H1 (cell line): ENCODE measurements around the gene CASZ1. TPM values are rescaled to one million over a fixed set of nuclear protein-coding genes. Genes with fewer than 3 reads are reported as not detected.

ENCODE experiments used
- CTCF ChIA-PET: fragments of 300-600 bp; sonication (Branson Sonifier 250); formaldehyde crosslinking; loops from one replicate; lab custom pipeline; 2021; ENCODE audit not compliant: partially characterized antibody; lab: Charles Lee
- POLR2A ChIA-PET: fragments of 300-600 bp; sonication (Branson Sonifier 250); formaldehyde crosslinking; loops from one replicate; lab custom pipeline; 2021; ENCODE audit warnings: inconsistent platforms; ENCODE audit not compliant: partially characterized antibody; lab: Charles Lee
- DNase-seq, 2 experiments: peaks; one replicate each; pipeline versions ENCODE4 v3.0.0 to v3.0.0-alpha.2; 2010 to 2022; ENCODE audit warnings: low spot score in 2 of 2, low read depth in 1 of 2, mixed read lengths in 1 of 2
- FAIRE-seq: peaks from 2 replicates; lab custom pipeline; 2011; peaks lifted over from hg19 to GRCh38; lab: Jason Lieb, UNC
- H2AFZ ChIP-seq: 2 replicates; pipeline ENCODE4 v1.8.1; 2012; ENCODE audit warnings: low read length, inconsistent platforms
- H2AK5ac ChIP-seq: 2 replicates; pipeline ENCODE4 v1.6.1; 2013; ENCODE audit warnings: low read depth, low read length
- H2BK120ac ChIP-seq: replicated peaks from 2 replicates; pipeline ENCODE3; 2013; ENCODE audit warnings: low read depth, low read length, inconsistent platforms
- H2BK12ac ChIP-seq: 2 replicates; pipeline ENCODE4 v1.6.1; 2013; ENCODE audit warnings: low read depth, low read length
- H2BK15ac ChIP-seq: 2 replicates; pipeline ENCODE4 v1.6.1; 2013; ENCODE audit warnings: low read length
- H2BK20ac ChIP-seq: 2 replicates; pipeline ENCODE4 v1.6.1; 2013; ENCODE audit warnings: low read length
- H2BK5ac ChIP-seq: 2 replicates; pipeline ENCODE4 v1.6.1; 2013; ENCODE audit warnings: low read depth, low read length
- H3K14ac ChIP-seq: 2 replicates; pipeline ENCODE4 v1.6.1; 2013; ENCODE audit warnings: inconsistent platforms; ENCODE audit not compliant: insufficient read length
- H3K18ac ChIP-seq: 2 replicates; pipeline ENCODE4 v1.6.1; 2013; ENCODE audit warnings: low read length; ENCODE audit errors: extremely low read depth
- H3K23ac ChIP-seq: 2 replicates; pipeline ENCODE4 v1.6.1; 2013; ENCODE audit warnings: inconsistent platforms; ENCODE audit not compliant: insufficient read length
- H3K23me2 ChIP-seq: 2 replicates; pipeline ENCODE4 v1.6.1; 2013; ENCODE audit warnings: low read depth, low read length
- H3K27ac ChIP-seq: 2 replicates; pipeline ENCODE4 v1.6.1; 2011; ENCODE audit warnings: low read depth, low read length, inconsistent platforms
- H3K27me3 ChIP-seq, 4 experiments: replicated peaks in 1 of 4; 1 replicate in 1 of 4; 2 replicates in 3 of 4; pipeline versions ENCODE4 v1.6.1 to v1.8.1; 2011 to 2013; ENCODE audit warnings: low read length in 3 of 4, mild to moderate bottlenecking in 3 of 4, inconsistent platforms in 2 of 4, mixed read lengths in 2 of 4, moderate library complexity in 1 of 4; ENCODE audit not compliant: control insufficient read depth in 3 of 4, insufficient read depth in 3 of 4; ENCODE audit errors: extremely low read depth in 1 of 4
- H3K36me3 ChIP-seq, 4 experiments: 2 replicates each; pipeline versions ENCODE4 v1.6.1 to v1.8.1; 2011 to 2013; ENCODE audit warnings: mild to moderate bottlenecking in 4 of 4, low read length in 3 of 4, moderate library complexity in 2 of 4, control low read depth in 1 of 4, inconsistent platforms in 1 of 4; ENCODE audit not compliant: insufficient read depth in 4 of 4, control insufficient read depth in 2 of 4
- H3K4ac ChIP-seq: replicated peaks from 2 replicates; pipeline ENCODE3; 2013; ENCODE audit warnings: low read length, low read depth, mixed read lengths, inconsistent platforms; ENCODE audit not compliant: insufficient read length
- H3K4me1 ChIP-seq, 4 experiments: replicated peaks in 1 of 4; 1 replicate in 1 of 4; 2 replicates in 3 of 4; pipeline versions ENCODE4 v1.6.1 to v1.8.1; 2011 to 2013; ENCODE audit warnings: low read length in 3 of 4, inconsistent platforms in 2 of 4, mixed read lengths in 1 of 4; ENCODE audit not compliant: insufficient read depth in 4 of 4, control insufficient read depth in 3 of 4
- H3K4me2 ChIP-seq, 2 experiments: 2 replicates each; pipeline versions ENCODE4 v1.6.1 to v1.8.1; 2011 to 2013; ENCODE audit warnings: low read depth in 2 of 2, low read length in 2 of 2, control low read depth in 1 of 2, inconsistent platforms in 1 of 2, mild to moderate bottlenecking in 1 of 2; ENCODE audit not compliant: insufficient read depth in 1 of 2
- H3K4me3 ChIP-seq, 4 experiments: fragments of 200-600, 300-600 bp in 1 of 4; sonication (generic), shearing (Covaris generic), sonication (Bioruptor Twin) in 1 of 4; 2 replicates each; pipeline versions ENCODE4 v1.5.1 to v1.8.1; 2011 to 2016; ENCODE audit warnings: low read length in 4 of 4, low read depth in 3 of 4, control low read depth in 2 of 4, inconsistent platforms in 2 of 4, mild to moderate bottlenecking in 2 of 4, mixed read lengths in 1 of 4, moderate library complexity in 1 of 4; ENCODE audit not compliant: insufficient read depth in 2 of 4; ENCODE audit errors: extremely low read depth in 1 of 4
- H3K56ac ChIP-seq: replicated peaks from 2 replicates; pipeline ENCODE3; 2013; ENCODE audit warnings: low read depth, mild to moderate bottlenecking, mixed read lengths, low read length, inconsistent platforms; ENCODE audit not compliant: insufficient read length
- H3K79me1 ChIP-seq: 2 replicates; pipeline ENCODE4 v1.6.1; 2013; ENCODE audit warnings: low read depth, low read length, control low read depth
- H3K79me2 ChIP-seq, 2 experiments: 2 replicates each; pipeline versions ENCODE4 v1.6.1 to v1.8.1; 2012 to 2013; ENCODE audit warnings: low read length in 2 of 2, mild to moderate bottlenecking in 2 of 2, inconsistent platforms in 1 of 2; ENCODE audit not compliant: insufficient read depth in 2 of 2, control insufficient read depth in 1 of 2
- H3K9ac ChIP-seq, 4 experiments: replicated peaks in 1 of 4; 1 replicate in 1 of 4; 2 replicates in 3 of 4; pipeline versions ENCODE4 v1.6.1 to v1.8.1; 2011 to 2013; ENCODE audit warnings: low read depth in 3 of 4, low read length in 3 of 4, control low read depth in 2 of 4, mild to moderate bottlenecking in 2 of 4, moderate library complexity in 2 of 4, inconsistent platforms in 1 of 4; ENCODE audit errors: extremely low read depth in 1 of 4
- H3K9me3 ChIP-seq, 2 experiments: 2 replicates each; pipeline versions ENCODE4 v1.6.1 to v1.8.1; 2012 to 2013; ENCODE audit warnings: mild to moderate bottlenecking in 2 of 2, moderate library complexity in 2 of 2, control low read depth in 1 of 2, inconsistent platforms in 1 of 2, low read depth in 1 of 2, low read length in 1 of 2, mixed read lengths in 1 of 2; ENCODE audit not compliant: insufficient read depth in 2 of 2
- H4K20me1 ChIP-seq, 2 experiments: replicated peaks in 1 of 2; 2 replicates each; pipeline versions ENCODE3 to v1.8.1; 2011 to 2013; ENCODE audit warnings: inconsistent platforms in 2 of 2, low read length in 2 of 2, mild to moderate bottlenecking in 1 of 2; ENCODE audit not compliant: insufficient read depth in 2 of 2, control insufficient read depth in 1 of 2
- H4K5ac ChIP-seq: 2 replicates; pipeline ENCODE4 v1.6.1; 2013; ENCODE audit warnings: low read length, low read depth, mixed read lengths, inconsistent platforms; ENCODE audit not compliant: insufficient read length
- H4K8ac ChIP-seq: 2 replicates; pipeline ENCODE4 v1.8.0; 2013; ENCODE audit warnings: mild to moderate bottlenecking, moderate library complexity, low read length, inconsistent platforms; ENCODE audit not compliant: insufficient read depth; ENCODE audit errors: extremely low read depth
- H4K91ac ChIP-seq: replicated peaks from 2 replicates; pipeline ENCODE3; 2013; ENCODE audit warnings: low read length, mixed read lengths, inconsistent platforms; ENCODE audit not compliant: insufficient read length
- ASH2L ChIP-seq: fragments of 200-600, 300-600 bp; sonication (generic); IDR thresholded peaks from one replicate; pipeline ENCODE4 v1.7.1; 2017; ENCODE audit warnings: low read length
- ATF3 ChIP-seq: IDR thresholded peaks from 2 replicates; pipeline ENCODE4 v1.6.1; 2011; ENCODE audit warnings: low read depth, mild to moderate bottlenecking, low read length; ENCODE audit not compliant: insufficient read depth
- CBX5 ChIP-seq: fragments of 300-800, 300-1000 bp; sonication (generic); IDR thresholded peaks from 2 replicates; pipeline ENCODE4 v1.7.1; 2016; ENCODE audit warnings: antibody characterized with exemption, low read length, low read depth
- CEBPB ChIP-seq: IDR thresholded peaks from 2 replicates; pipeline ENCODE4 v1.6.1; 2012; ENCODE audit warnings: low read depth, low read length
- CHD1 ChIP-seq: IDR thresholded peaks from 2 replicates; pipeline ENCODE4 v1.6.1; 2012; ENCODE audit warnings: low read depth, low read length, improper control_type of control experiment
- E2F6 ChIP-seq: IDR thresholded peaks from 2 replicates; pipeline ENCODE4 v1.6.1; 2012; ENCODE audit warnings: inconsistent platforms
- GTF2F1 ChIP-seq: IDR thresholded peaks from 2 replicates; pipeline ENCODE4 v1.6.1; 2012; ENCODE audit warnings: low read depth, low read length, improper control_type of control experiment, borderline replicate concordance
- HDAC6 ChIP-seq: IDR thresholded peaks from one replicate; pipeline ENCODE4 v1.7.1; 2012; ENCODE audit warnings: low read depth, mild to moderate bottlenecking, inconsistent platforms, low read length, moderate library complexity
- KDM4A ChIP-seq: IDR thresholded peaks from one replicate; pipeline ENCODE4 v1.7.1; 2012; ENCODE audit warnings: low read depth, mild to moderate bottlenecking, moderate library complexity, low read length, inconsistent platforms; ENCODE audit not compliant: severe bottlenecking
- SIN3A ChIP-seq, 2 experiments: IDR thresholded peaks in 1 of 2; conservative IDR thresholded peaks in 1 of 2; 2 replicates each; pipeline ENCODE4 v1.6.1; 2011 to 2012; ENCODE audit warnings: low read length in 2 of 2, improper control_type of control experiment in 1 of 2, low read depth in 1 of 2, mild to moderate bottlenecking in 1 of 2
- SP1 ChIP-seq: IDR thresholded peaks from 2 replicates; pipeline ENCODE4 v1.6.1; 2011; ENCODE audit warnings: low read depth, low read length
- SRF ChIP-seq: IDR thresholded peaks from 2 replicates; pipeline ENCODE4 v1.6.1; 2011; ENCODE audit warnings: mild to moderate bottlenecking, low read depth, low read length, moderate library complexity
- TBP ChIP-seq: IDR thresholded peaks from 2 replicates; pipeline ENCODE4 v1.6.1; 2011; ENCODE audit warnings: low read depth, low read length, improper control_type of control experiment
- WGBS, 2 experiments: shearing (Covaris generic) in 1 of 2; methylation state at CpG; one replicate each; pipeline versions ENCODE4 v1.1.6 to v1.1.7; 2013 to 2015; ENCODE audit warnings: low lambda C conversion rate in 2 of 2, mixed read lengths in 2 of 2, inconsistent platforms in 1 of 2, low coverage in 1 of 2, missing lambda C conversion rate in 1 of 2; ENCODE audit not compliant: insufficient replicate concordance in 2 of 2, insufficient coverage in 1 of 2, insufficient read length in 1 of 2; ENCODE audit errors: extremely low coverage in 1 of 2, missing lambda C conversion rate in 1 of 2; 5-methylcytosine and 5-hydroxymethylcytosine counted together
- polyA plus RNA-seq, 7 experiments: library from polyadenylated mRNA; depleted of rRNA in 3 of 7; stranded (reverse) in 5 of 7; unstranded in 2 of 7; fragments of >200 nt in 5 of 7; fragments of 200-250 nt in 2 of 7; gene quantifications; 1 replicate in 5 of 7; 2 replicates in 1 of 7; 4 replicates in 1 of 7; pipeline versions ENCODE4 v1.2.1 to v1.2.3, GENCODE V29; 2011 to 2013; ENCODE audit warnings: missing spikeins in 2 of 7, mixed read lengths in 2 of 7
- total RNA-seq: library from RNA; stranded (reverse); fragmentation: NEBNext Ultra II Directional; extraction: Animal tissue kit (Norgen Biotek cat#: 25700); gene quantifications from 2 replicates; pipeline ENCODE4 v1.2.1, GENCODE V29; 2021

Gene CASZ1
- total and polyA plus RNA-seq, 2 of the 8 experiments (the other 6 are each of a cell fraction or from before 2014, with no cell fraction given), result 4.4 to 7.7 TPM

GRCh38 chr1:10775763-10776162, 20.7 kb downstream of the CASZ1 start:
- H4K20me1 ChIP-seq, result peaks cover 0 to 8% of the 10 kb centered on the region in 2 experiments
- no peaks in the 10 kb centered on the region; the same call in 1 of the 2 replicates for H3K79me1 ChIP-seq
- no peak overlapping the region for H3K18ac ChIP-seq
- no peak overlapping the region for H2BK5ac ChIP-seq
- no peaks in the 10 kb centered on the region for H3K27me3 ChIP-seq
- no peak overlapping the region for H3K56ac ChIP-seq
- H3K4me3 ChIP-seq, result no peak overlapping the region
- no peaks in the 10 kb centered on the region for H3K9me3 ChIP-seq
- no peaks in the 10 kb centered on the region; a peak in 2 of 8 replicates for H3K36me3 ChIP-seq
- H2BK12ac ChIP-seq, result no peak overlapping the region
- peaks cover 11% of the 10 kb centered on the region; the same call in 1 of the 2 replicates for H3K23me2 ChIP-seq
- H3K4me2 ChIP-seq, result no peak overlapping the region
- no peaks in the 10 kb centered on the region for H3K79me2 ChIP-seq
- ChIA-PET CTCF (interaction anchor here (0.8 to 2.7 kb wide), 8 partner anchors 9 to 42 kb away, joined by 3 to 12 read pairs (median 4); no protein-coding TSS in a partner anchor), POLR2A (interaction anchor here (0.6 to 2.0 kb wide), 2 partner anchors 11 to 324 kb away, joined by 3 to 6 read pairs; no protein-coding TSS in a partner anchor)
- H3K23ac ChIP-seq, result no peak overlapping the region
- H3K4ac ChIP-seq, result no peak overlapping the region
- DNase-seq (no peak), FAIRE-seq (no peak)
- no peak overlapping the region; a peak in 1 of 7 replicates for H3K9ac ChIP-seq
- H4K8ac ChIP-seq, result no peak overlapping the region
- 0 out of 2 replicates have a peak overlapping the region, but pooled peaks have one; percentile 30 for H2AK5ac ChIP-seq
- H4K5ac ChIP-seq, result no peak overlapping the region
- 90% methylated on average over 9 of the region's 9 CpGs; no CpG with 5 or more reads in 1 of the 2 experiments for WGBS, 2 experiments
- peaks cover 0 to 7% (median 0%) of the 10 kb centered on the region in 4 experiments; a peak in 2 of 7 replicates for H3K4me1 ChIP-seq
- no peak overlapping the region for H3K27ac ChIP-seq
- H2AFZ ChIP-seq, result no peak overlapping the region
- H2BK15ac ChIP-seq, result no peak overlapping the region
- no peak overlapping the region for H4K91ac ChIP-seq
- H2BK120ac ChIP-seq, result no peak overlapping the region
- H3K14ac ChIP-seq, result no peak overlapping the region
- H2BK20ac ChIP-seq, result no peak overlapping the region
- TF ChIP-seq CBX5 (no peak), HDAC6 (no peak), CEBPB (no peak), GTF2F1 (no peak), CHD1 (no peak), TBP (no peak), SIN3A (conservative IDR thresholded peaks at IDR 0.05 in 1 of 2, IDR thresholded peaks at IDR 0.05 in 1 of 2; ENCODE audit: low read depth in 1 of 2, low read length in 2 of 2) (no peak), KDM4A (no peak), SP1 (no peak), ATF3 (no peak), SRF (no peak), E2F6 (no peak), ASH2L (no peak)
